GM12878 (cell line): Measurements from ENCODE around the gene MTHFD2. TPM values are rescaled to one million over a fixed set of nuclear protein-coding genes. Genes with fewer than 3 reads are reported as not detected.

Experiments used
- ATAC-seq: fragments of 200-7000 bp; cut with Tn5 transposase; 3 replicates; pipeline ENCODE4 v1.9.1; 2020; ENCODE audit warnings: mild to moderate bottlenecking, moderate library complexity
- BruUV-seq: library from RNA; stranded (reverse); fragments of 400-500 nt; replicated peaks from 2 replicates; lab custom pipeline; 2021; lab: Mats Ljungman, UMichigan
- CTCF ChIA-PET: fragments of 300-600 bp; sonication (Branson Sonifier 250); formaldehyde crosslinking; extraction: SDS; loops from one replicate; lab custom pipeline; 2021; ENCODE audit warnings: inconsistent platforms; lab: Yijun Ruan, JAX
- POLR2A ChIA-PET: fragments of 350-600 bp; formaldehyde crosslinking; extraction: SDS; loops from one replicate; lab custom pipeline; 2021; ENCODE audit warnings: inconsistent platforms; lab: Charles Lee
- RAD21 ChIA-PET: fragments of 300-600 bp; sonication (Branson Sonifier 250); formaldehyde crosslinking; loops from one replicate; lab custom pipeline; 2023; ENCODE audit warnings: antibody characterized with exemption; ENCODE audit not compliant: unreplicated experiment; lab: Charles Lee
- SMC1A ChIA-PET: fragments of 300-600 bp; sonication (Branson Sonifier 250); formaldehyde crosslinking; loops from one replicate; lab custom pipeline; 2023; ENCODE audit not compliant: unreplicated experiment, uncharacterized antibody; lab: Charles Lee
- DNase-seq: peaks from one replicate; pipeline ENCODE4 v3.0.0-alpha.2; 2011; ENCODE audit warnings: low read depth, low spot score
- FAIRE-seq: peaks from 3 replicates; lab custom pipeline; 2011; peaks lifted over from hg19 to GRCh38; lab: Jason Lieb, UNC
- H2AFZ ChIP-seq: 2 replicates; pipeline ENCODE4 v1.6.0; 2011; ENCODE audit warnings: low read depth, low read length, control low read depth; ENCODE audit not compliant: control insufficient read depth
- H3K27ac ChIP-seq: 2 replicates; pipeline ENCODE4 v1.5.1; 2011; ENCODE audit warnings: control low read depth; ENCODE audit not compliant: control insufficient read depth, insufficient read depth
- H3K27me3 ChIP-seq, 2 experiments: replicated peaks in 1 of 2; 2 replicates each; pipeline versions ENCODE4 v1.6.0 to v1.6.1; 2011; ENCODE audit warnings: low read length in 1 of 2; ENCODE audit not compliant: control insufficient read depth in 2 of 2, insufficient read depth in 2 of 2
- H3K36me3 ChIP-seq, 2 experiments: 2 replicates each; pipeline ENCODE4 v1.5.1; 2011; ENCODE audit warnings: low read length in 1 of 2; ENCODE audit not compliant: control insufficient read depth in 2 of 2, insufficient read depth in 2 of 2
- H3K4me1 ChIP-seq: 2 replicates; pipeline ENCODE4 v1.6.1; 2011; ENCODE audit warnings: mild to moderate bottlenecking, low read length, moderate library complexity, mixed read lengths; ENCODE audit not compliant: control insufficient read depth, insufficient read depth
- H3K4me2 ChIP-seq: 2 replicates; pipeline ENCODE4 v1.6.0; 2011; ENCODE audit warnings: control low read depth; ENCODE audit not compliant: control insufficient read depth, insufficient read depth
- H3K4me3 ChIP-seq: fragments of 200-600 bp; sonication (generic); 2 replicates; pipeline ENCODE4 v1.5.1; 2016
- H3K79me2 ChIP-seq: 2 replicates; pipeline ENCODE4 v1.6.0; 2011; ENCODE audit warnings: low read length; ENCODE audit not compliant: control insufficient read depth, insufficient read depth
- H3K9ac ChIP-seq: 2 replicates; pipeline ENCODE4 v1.8.0; 2011; ENCODE audit warnings: low read length, control low read depth, mixed read lengths; ENCODE audit not compliant: control insufficient read depth, insufficient read depth
- H3K9me3 ChIP-seq: replicated peaks from 3 replicates; pipeline ENCODE4 v1.5.1; 2011; ENCODE audit warnings: mild to moderate bottlenecking, low read length; ENCODE audit not compliant: control insufficient read depth, insufficient read depth
- H4K20me1 ChIP-seq: 2 replicates; pipeline ENCODE4 v1.6.0; 2011; ENCODE audit not compliant: control insufficient read depth, insufficient read depth
- CBX5 ChIP-seq: sonication (generic); IDR thresholded peaks from 2 replicates; pipeline ENCODE4 v1.6.1; 2016; ENCODE audit warnings: low read depth, moderate library complexity, mild to moderate bottlenecking, inconsistent platforms
- ELK1 ChIP-seq: IDR thresholded peaks from 2 replicates; pipeline ENCODE4 v1.6.1; 2012; ENCODE audit warnings: low read depth, low read length, improper control_type of control experiment
- FOXM1 ChIP-seq: IDR thresholded peaks from 2 replicates; pipeline ENCODE4 v1.6.1; 2012; ENCODE audit warnings: low read depth, mild to moderate bottlenecking, inconsistent platforms, low read length, moderate library complexity
- JUND ChIP-seq: IDR thresholded peaks from 2 replicates; pipeline ENCODE4 v1.6.1; 2012; ENCODE audit warnings: low read depth, mild to moderate bottlenecking, low read length, improper control_type of control experiment, moderate library complexity
- NBN ChIP-seq: fragments of 450-650 bp; IDR thresholded peaks from 2 replicates; pipeline ENCODE4 v1.6.1; 2016
- RAD51 ChIP-seq: fragments of 450-650 bp; IDR thresholded peaks from 2 replicates; pipeline ENCODE4 v1.6.1; 2016; ENCODE audit warnings: moderate library complexity, mild to moderate bottlenecking, inconsistent platforms
- RBBP5 ChIP-seq: fragments of 200-600 bp; sonication (generic); conservative IDR thresholded peaks from 2 replicates; pipeline ENCODE4 v1.6.1; 2016
- RUNX3 ChIP-seq: IDR thresholded peaks from 2 replicates; pipeline ENCODE4 v1.6.1; 2012; ENCODE audit warnings: low read length, inconsistent platforms
- SMAD5 ChIP-seq: IDR thresholded peaks from 2 replicates; pipeline ENCODE4 v1.6.1; 2016; ENCODE audit warnings: antibody characterized with exemption, low read depth
- SP1 ChIP-seq: IDR thresholded peaks from one replicate; pipeline ENCODE4 v1.6.1; 2011; ENCODE audit warnings: low read depth, low read length
- SPI1 ChIP-seq: IDR thresholded peaks from 2 replicates; pipeline ENCODE4 v1.6.1; 2011; ENCODE audit warnings: low read depth, mild to moderate bottlenecking, low read length, moderate library complexity, borderline replicate concordance; ENCODE audit not compliant: insufficient read depth
- SREBF1 ChIP-seq: IDR thresholded peaks from 2 replicates; pipeline ENCODE4 v1.6.1; 2012; ENCODE audit warnings: mild to moderate bottlenecking, low read length
- TCF12 ChIP-seq: IDR thresholded peaks from 2 replicates; pipeline ENCODE4 v1.6.1; 2011; ENCODE audit warnings: low read depth, mild to moderate bottlenecking, low read length
- ZNF217 ChIP-seq: fragments of 450-650 bp; IDR thresholded peaks from 2 replicates; pipeline ENCODE4 v1.6.1; 2017; ENCODE audit warnings: antibody characterized with exemption, mild to moderate bottlenecking
- ZNF24 ChIP-seq: fragments of 450-650 bp; IDR thresholded peaks from 2 replicates; pipeline ENCODE4 v1.6.1; 2017; ENCODE audit warnings: antibody characterized with exemption, mild to moderate bottlenecking
- WGBS: methylation state at CpG from one replicate; pipeline ENCODE4 v1.1.6; 2016; ENCODE audit warnings: low lambda C conversion rate; ENCODE audit not compliant: insufficient replicate concordance, insufficient coverage; ENCODE audit errors: missing lambda C conversion rate; 5-methylcytosine and 5-hydroxymethylcytosine counted together
- in situ Hi-C: fragments of 300-500 bp; cut with MboI; formaldehyde crosslinking; loops from 9 replicates; pipeline ENCODE4 v1.14.3; 2018; ENCODE audit warnings: mixed read lengths
- intact Hi-C: fragments of 100-400 bp; cut with micrococcal nuclease; formaldehyde crosslinking; loops from one replicate; pipeline ENCODE4 v1.14.2; 2022; ENCODE audit not compliant: unreplicated experiment
- polyA plus RNA-seq, 11 experiments: library from polyadenylated mRNA; depleted of rRNA in 4 of 11; unstranded in 6 of 11; stranded (reverse) in 5 of 11; fragments of >200 nt; fragmentation: Nextera tagmentation in 4 of 11; fragmentation: Illumina TruSeq in 1 of 11; extraction: Ambion mirVana in 4 of 11; extraction: Trizol in 1 of 11; gene quantifications; 1 replicate in 1 of 11; 2 replicates in 10 of 11; pipeline versions ENCODE4 v1.2.1 to v1.2.3, GENCODE V29; 2011 to 2016; ENCODE audit warnings: inconsistent platforms in 2 of 11, missing spikeins in 2 of 11, low read depth in 1 of 11
- total RNA-seq, 4 experiments: library from RNA; depleted of rRNA in 3 of 4; stranded (reverse); fragments of >200 nt in 3 of 4; fragmentation: Illumina TruSeq in 1 of 4; extraction: Trizol in 1 of 4; gene quantifications; 2 replicates each; pipeline versions ENCODE4 v1.2.1 to v1.2.3, GENCODE V29; 2013 to 2021

MTHFD2 gene
- total and polyA plus RNA-seq, 10 of the 15 experiments (the other 5 are each of a cell fraction or from before 2014, with no cell fraction given): 128 to 292 (median 150) TPM

GRCh38 chr2:74238879-74239278 lies 40.5 kb downstream of the MTHFD2 start:
- Histone ChIP-seq H3K4me1 (no peaks in the 10 kb centered on the region), H3K27me3 (no peaks in the 10 kb centered on the region), H3K9me3 (no peaks in the 10 kb centered on the region), H2AFZ (no peak overlapping the region), H3K4me2 (no peak overlapping the region), H3K9ac (no peak overlapping the region), H3K27ac (no peak overlapping the region), H3K4me3 (no peak overlapping the region), H3K36me3 (no peaks in the 10 kb centered on the region), H4K20me1 (no peaks in the 10 kb centered on the region), H3K79me2 (no peaks in the 10 kb centered on the region)
- in situ Hi-C loops: no loop called here
- RAD21 ChIA-PET: no interaction called here
- DNase-seq (no peak), ATAC-seq (no peak), FAIRE-seq (no peak)
- BruUV-seq: no TSS peak
- SMC1A ChIA-PET: interaction anchor here (1.4 to 1.6 kb wide), 2 partner anchors 11 to 25 kb away, joined by 4 read pairs; no protein-coding TSS in a partner anchor
- TF ChIP-seq ELK1 (no peak), SP1 (no peak), JUND (no peak), NBN (no peak), SREBF1 (no peak), RUNX3 (no peak), RAD51 (no peak), CBX5 (no peak), TCF12 (no peak), SMAD5 (no peak), ZNF217 (no peak), RBBP5 (no peak), FOXM1 (no peak), ZNF24 (no peak), SPI1 (no peak)
- CTCF ChIA-PET: interaction anchor here (0.6 to 5.3 kb wide), 4 partner anchors 10 to 412 kb away, joined by 3 to 32 read pairs (median 4); no protein-coding TSS in a partner anchor
- POLR2A ChIA-PET: interaction anchor here (0.6 kb wide), 1 partner anchor 195 kb away, joined by 3 read pairs; no protein-coding TSS in a partner anchor
- 63% methylated on average over 2 of the region's 2 CpGs for WGBS
- intact Hi-C loops: loop anchor here (10.0 kb wide), 1 partner anchor 414 kb away; the partner anchor contains the start of gene STAMBP
